GM12801 (cell line): Measurements from ENCODE around the gene SMYD1.

Experiments used
- CTCF ChIP-seq: IDR thresholded peaks from one replicate; pipeline ENCODE4 v1.5.1; 2011; ENCODE audit warnings: control low read depth; ENCODE audit not compliant: insufficient read length; ENCODE audit errors: extremely low read depth

The SMYD1 gene

GRCh38 chr2:88114889-88115288, 47.3 kb downstream of the SMYD1 start:
- TF ChIP-seq CTCF, result no peak

GRCh38 chr2:88115825-88116518, 48.3 kb downstream of the SMYD1 start:
- no peak for TF ChIP-seq CTCF

- no peak for TF ChIP-seq CTCF
Measured at GRCh38 chr2:88116669-88117432, 49.2 kb downstream of the SMYD1 start.

GRCh38 chr2:88117973-88118372, 50.3 kb downstream of the SMYD1 start:
- TF ChIP-seq CTCF, result no peak

- TF ChIP-seq CTCF, result no peak
Measured at GRCh38 chr2:88121678-88122077, 54.1 kb downstream of the SMYD1 start.

GRCh38 chr2:88122141-88122884, 54.7 kb downstream of the SMYD1 start:
- TF ChIP-seq CTCF, result no peak
